ENCODE data around the gene FBXO44. TPM values are rescaled to one million over a fixed set of nuclear protein-coding genes. Genes with fewer than 3 reads are reported as not detected.
A peak's percentile ranks its signal among the peaks of the same experiment; 100 is the strongest.

The FBXO44 gene
- total and polyA plus RNA-seq, 8 donors: 12.1 to 54.6 (median 16.3) TPM

DNA sequence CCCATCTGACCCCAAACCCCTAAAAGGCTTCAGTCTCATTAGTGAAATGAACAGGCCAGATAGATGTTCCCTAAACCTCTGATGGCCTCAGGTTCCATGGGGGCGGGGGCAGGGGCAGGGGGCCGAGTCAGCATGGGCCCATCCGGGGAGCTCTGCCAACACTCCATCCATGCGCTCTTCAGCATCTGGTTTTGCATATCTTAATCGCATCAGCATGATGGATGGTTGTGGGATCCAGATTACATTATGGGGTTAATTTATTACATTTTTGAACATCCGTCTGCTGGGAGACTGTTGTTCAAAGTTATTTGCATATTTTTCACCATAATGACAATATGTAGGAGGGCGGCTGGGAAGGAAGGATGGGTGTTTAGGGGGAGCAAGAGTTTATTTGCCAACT lies 29.4 kb downstream of the FBXO44 start:
- DNase-seq (no peak), FAIRE-seq (no peak), ATAC-seq (no peak)
- Histone ChIP-seq H3K27me3 (no peaks in the 10 kb centered on the region), H3K27ac (no peak overlapping the region), H3K4me3 (no peak overlapping the region), H3K9me3 (no peaks in the 10 kb centered on the region), H3K36me3 (no peaks in the 10 kb centered on the region), H3K4me1 (peaks cover 0 to 6% (median 0%) of the 10 kb centered on the region in 3 donors)
- intact Hi-C loops (cut with DNase I): no loop called here
- WGBS, 2 donors: 54 to 61% methylated on average over 7 of the region's 7 CpGs
- TF ChIP-seq, protein P1, sequence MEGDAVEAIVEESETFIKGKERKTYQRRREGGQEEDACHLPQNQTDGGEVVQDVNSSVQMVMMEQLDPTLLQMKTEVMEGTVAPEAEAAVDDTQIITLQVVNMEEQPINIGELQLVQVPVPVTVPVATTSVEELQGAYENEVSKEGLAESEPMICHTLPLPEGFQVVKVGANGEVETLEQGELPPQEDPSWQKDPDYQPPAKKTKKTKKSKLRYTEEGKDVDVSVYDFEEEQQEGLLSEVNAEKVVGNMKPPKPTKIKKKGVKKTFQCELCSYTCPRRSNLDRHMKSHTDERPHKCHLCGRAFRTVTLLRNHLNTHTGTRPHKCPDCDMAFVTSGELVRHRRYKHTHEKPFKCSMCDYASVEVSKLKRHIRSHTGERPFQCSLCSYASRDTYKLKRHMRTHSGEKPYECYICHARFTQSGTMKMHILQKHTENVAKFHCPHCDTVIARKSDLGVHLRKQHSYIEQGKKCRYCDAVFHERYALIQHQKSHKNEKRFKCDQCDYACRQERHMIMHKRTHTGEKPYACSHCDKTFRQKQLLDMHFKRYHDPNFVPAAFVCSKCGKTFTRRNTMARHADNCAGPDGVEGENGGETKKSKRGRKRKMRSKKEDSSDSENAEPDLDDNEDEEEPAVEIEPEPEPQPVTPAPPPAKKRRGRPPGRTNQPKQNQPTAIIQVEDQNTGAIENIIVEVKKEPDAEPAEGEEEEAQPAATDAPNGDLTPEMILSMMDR (IDR thresholded peaks at IDR 0.05): no peak

DNA sequence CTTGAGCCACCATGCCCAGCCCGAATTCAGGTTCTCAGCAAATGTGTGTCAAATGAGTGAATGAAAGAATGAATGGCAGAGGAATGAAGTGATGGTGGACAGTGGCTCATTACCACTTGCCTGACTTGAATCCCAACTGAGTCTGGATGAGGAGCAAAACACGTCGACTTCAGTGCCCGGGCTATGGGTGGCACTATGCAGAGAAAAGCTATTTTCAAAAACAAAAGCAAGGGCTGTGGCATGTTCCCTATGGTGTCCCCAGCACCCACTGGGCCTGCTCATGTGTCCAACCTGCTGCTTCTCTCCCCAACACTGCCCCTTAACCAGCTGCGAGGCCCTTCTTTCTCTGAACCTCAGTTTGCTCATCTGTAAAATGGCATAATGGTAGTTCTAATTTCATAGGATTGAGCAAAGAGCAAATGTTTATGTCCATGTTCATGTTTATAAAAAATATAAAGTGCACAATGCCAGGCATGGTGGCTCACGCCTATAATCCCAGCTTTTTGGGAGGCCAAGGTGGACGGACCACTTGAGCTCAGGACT lies 30.6 kb downstream of the FBXO44 start:
- WGBS, 2 donors: 79 to 91% methylated on average over 7 of the region's 7 CpGs
- H3K36me3 ChIP-seq: no peaks in the 10 kb centered on the region
- peaks cover 0 to 6% (median 0%) of the 10 kb centered on the region in 4 donors for H3K27me3 ChIP-seq
- DNase-seq (no peak), FAIRE-seq (no peak), ATAC-seq (no peak)
- no peaks in the 10 kb centered on the region for H3K9me3 ChIP-seq
- H3K4me1 ChIP-seq: peaks cover 0 to under 1% (median under 1%) of the 10 kb centered on the region in 3 donors
- no peak overlapping the region for H3K4me3 ChIP-seq
- H3K27ac ChIP-seq: no peak overlapping the region
- TF ChIP-seq, protein P1 (IDR thresholded peaks at IDR 0.05): no peak
- intact Hi-C loops (cut with DNase I): no loop called here

DNA sequence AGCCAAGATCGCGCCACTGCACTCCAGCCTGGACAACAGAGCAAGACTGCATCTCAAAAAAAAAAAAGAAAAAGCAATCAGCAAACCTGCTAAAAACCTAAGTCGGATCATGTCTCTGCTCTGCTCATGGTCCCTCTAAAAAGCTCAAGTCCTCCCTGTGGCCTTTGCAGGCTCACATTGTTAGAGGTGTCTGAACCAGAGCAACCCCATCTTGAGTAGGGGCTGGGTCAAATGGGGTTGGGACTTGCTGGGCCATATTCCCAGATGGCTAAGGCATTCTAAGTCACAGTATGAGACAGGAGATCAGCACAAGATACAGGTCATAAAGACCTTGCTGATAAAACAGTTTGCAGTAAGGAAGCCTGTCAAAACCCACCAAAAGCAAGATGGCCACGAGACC lies 33.8 kb downstream of the FBXO44 start:
- H3K27me3 ChIP-seq: peaks cover 0 to 11% (median 2%) of the 10 kb centered on the region in 4 donors
- no peak overlapping the region for H3K27ac ChIP-seq
- FAIRE-seq (no peak), ATAC-seq (no peak), DNase-seq (no peak)
- no peak overlapping the region for H3K4me3 ChIP-seq
- H3K9me3 ChIP-seq: no peaks in the 10 kb centered on the region
- H3K36me3 ChIP-seq: no peaks in the 10 kb centered on the region
- TF ChIP-seq, protein P1 (IDR thresholded peaks at IDR 0.05): no peak
- intact Hi-C loops (cut with DNase I): no loop called here
- H3K4me1 ChIP-seq: peaks cover 5 to 10% (median 10%) of the 10 kb centered on the region in 3 donors
- 84 to 88% methylated on average over 4 of the region's 4 CpGs for WGBS, 2 donors

DNA sequence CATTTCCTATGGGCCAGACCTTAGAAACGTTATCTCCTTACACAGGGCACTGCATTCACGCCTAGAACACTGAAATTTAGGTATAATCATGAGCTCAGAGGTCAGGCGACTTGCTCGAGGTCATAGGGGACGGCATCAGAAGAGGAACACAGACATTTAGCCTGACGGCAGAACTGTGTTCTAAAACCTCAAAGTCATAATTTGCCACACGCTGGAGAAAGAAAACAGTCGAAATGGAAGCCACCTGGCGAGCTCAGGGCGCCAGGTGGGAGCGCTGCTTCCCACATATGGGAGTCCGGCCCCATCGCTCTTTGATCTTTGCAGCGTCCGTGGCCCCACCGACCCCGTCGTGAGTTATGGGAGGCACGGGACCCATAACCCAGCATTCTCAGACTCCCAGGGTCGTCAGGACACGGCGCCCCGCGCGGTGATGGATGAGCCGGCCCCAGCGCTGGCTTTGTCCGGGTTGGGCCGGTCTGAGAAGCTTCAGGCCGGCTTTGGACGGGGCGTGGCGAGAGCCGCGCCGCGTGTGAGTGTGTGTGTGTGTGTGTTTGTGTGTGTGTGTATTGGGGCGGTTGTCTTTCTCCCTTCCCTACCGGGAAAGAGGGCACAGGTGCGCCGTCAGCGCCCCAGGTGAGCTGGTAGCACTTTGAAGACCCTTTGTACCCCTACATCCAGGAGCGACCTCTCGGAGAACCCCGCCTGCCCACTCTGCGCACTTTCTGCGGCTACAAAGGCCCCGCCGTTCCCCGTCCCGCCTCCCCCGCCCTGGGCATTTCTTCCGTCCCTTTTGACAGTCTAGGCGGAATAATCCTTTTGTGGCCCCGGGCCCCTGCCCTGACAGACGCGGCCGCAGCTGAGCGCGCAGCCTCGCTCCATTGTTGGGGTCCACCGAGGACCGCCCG lies 36.0 kb downstream of the FBXO44 start:
- 3% methylated on average over 60 to 64 of the region's 64 CpGs for WGBS, 2 donors
- intact Hi-C loops (cut with DNase I): no loop called here
- no peak for FAIRE-seq

More for the DNA sequence above, 36.0 kb downstream of the FBXO44 start:
- Histone ChIP-seq H3K4me3 (peak overlapping the region in 2 of 4 donors; percentile 16 to 39), H3K27me3 (peaks cover 0 to 11% (median 2%) of the 10 kb centered on the region in 4 donors), H3K4me1 (peaks cover 5 to 10% (median 10%) of the 10 kb centered on the region in 3 donors), H3K9me3 (no peaks in the 10 kb centered on the region), H3K27ac (no peak overlapping the region), H3K36me3 (no peaks in the 10 kb centered on the region)
- TF ChIP-seq, protein P1 (IDR thresholded peaks at IDR 0.05): no peak
- ATAC-seq (peak in 2 of 4 donors; percentile 44 to 70), DNase-seq (no peak)
